Gastrocnemius medialis (tissue), 4 donors: ENCODE results near the gene ZBTB7C. TPM values are rescaled to one million over a fixed set of nuclear protein-coding genes. Genes with fewer than 3 reads are reported as not detected.

ENCODE experiments used
- ATAC-seq, 2 donors: fragments of 150-250 bp; one replicate each; pipeline ENCODE4 v1.9.1; 2016
- DNase-seq, 2 donors: peaks; one replicate each; pipeline ENCODE4 v3.0.0-alpha.2; 2019
- H3K27ac ChIP-seq, 4 donors: fragments of 200-600 bp; sonication (generic); 1 replicate in 1 of 4; 2 replicates in 3 of 4; pipeline ENCODE4 v1.5.1; 2016 to 2018; ENCODE audit warnings: mild to moderate bottlenecking in 2 of 4, moderate library complexity in 1 of 4
- H3K27me3 ChIP-seq, 3 donors: fragments of 200-600 bp; sonication (generic) in 2 of 3; 1 replicate in 1 of 3; 2 replicates in 2 of 3; pipeline versions ENCODE4 v1.5.1 to v1.6.0; 2016 to 2019; ENCODE audit warnings: mild to moderate bottlenecking in 1 of 3, moderate library complexity in 1 of 3
- H3K36me3 ChIP-seq, 2 donors: fragments of 200-600 bp; sonication (generic) in 1 of 2; one replicate each; pipeline ENCODE4 v1.5.1; 2017 to 2018
- H3K4me1 ChIP-seq, 2 donors: fragments of 200-600 bp; sonication (generic) in 1 of 2; one replicate each; pipeline ENCODE4 v1.5.1; 2016 to 2017; ENCODE audit warnings: mild to moderate bottlenecking in 2 of 2
- H3K4me3 ChIP-seq, 4 donors: fragments of 200-600 bp; sonication (generic) in 3 of 4; 1 replicate in 1 of 4; 2 replicates in 3 of 4; pipeline ENCODE4 v1.5.1; 2016 to 2019; ENCODE audit warnings: mild to moderate bottlenecking in 2 of 4
- H3K9me3 ChIP-seq, 3 donors: fragments of 200-600 bp; sonication (generic) in 2 of 3; 1 replicate in 1 of 3; 2 replicates in 2 of 3; pipeline ENCODE4 v1.5.1; 2016 to 2019
- CTCF ChIP-seq, 5 experiments: fragments of 450-650 bp in 3 of 5; fragments of 200-600 bp in 2 of 5; sonication (generic) in 2 of 5; IDR thresholded peaks in 4 of 5; conservative IDR thresholded peaks in 1 of 5; 1 replicate in 4 of 5; 2 replicates in 1 of 5; pipeline ENCODE4 v1.5.1; 2016 to 2019; ENCODE audit warnings: antibody characterized with exemption in 5 of 5, mild to moderate bottlenecking in 3 of 5, moderate library complexity in 3 of 5
- POLR2A ChIP-seq, 2 donors: fragments of 450-650 bp; IDR thresholded peaks; one replicate each; pipeline ENCODE4 v1.6.1; 2017; ENCODE audit warnings: antibody characterized with exemption in 2 of 2, mild to moderate bottlenecking in 2 of 2, moderate library complexity in 2 of 2
- in situ Hi-C, 4 donors: fragments of 200-750 bp; cut with MboI; loops; one replicate each; pipeline versions ENCODE4 v1.15.0 to v1.8.0; 2017; ENCODE audit warnings: low sequenced_read_pairs in 4 of 4
- intact Hi-C: fragments of 100-400 bp; cut with DNase I; formaldehyde crosslinking; loops from one replicate; pipeline ENCODE4 v1.15.1; 2023; ENCODE audit warnings: low total_unique reads
- total RNA-seq, 4 donors: library from RNA; depleted of rRNA; stranded (reverse); fragments of >200 nt; gene quantifications; one replicate each; pipeline versions ENCODE4 v1.1.0 to v1.2.3, GENCODE V29; 2016

ZBTB7C gene
- total RNA-seq, 4 donors from 2014 or later, result 0.53 to 12.3 (median 1.1) TPM

GRCh38 chr18:48076461-48076860 lies 332.7 kb downstream of the ZBTB7C start:
- H3K4me3 ChIP-seq, result no peak overlapping the region
- in situ Hi-C loops (no loop called here), intact Hi-C loops (no loop called here)
- H3K9me3 ChIP-seq, result no peaks in the 10 kb centered on the region
- no peak overlapping the region for H3K27ac ChIP-seq
- ATAC-seq, result no peak
- H3K4me1 ChIP-seq, result peaks cover 0 to 14% of the 10 kb centered on the region in 2 donors
- no peak for DNase-seq
- no peaks in the 10 kb centered on the region for H3K27me3 ChIP-seq
- TF ChIP-seq POLR2A (IDR thresholded peaks at IDR 0.05) (no peak), CTCF (IDR thresholded peaks at IDR 0.05 in 4 of 5, conservative IDR thresholded peaks at IDR 0.05 in 1 of 5) (no peak)
- H3K36me3 ChIP-seq, result no peaks in the 10 kb centered on the region

- H3K36me3 ChIP-seq, result no peaks in the 10 kb centered on the region
- in situ Hi-C loops, result no loop called here
Measured at GRCh38 chr18:48075707-48076093, 333.5 kb downstream of the ZBTB7C start.

GRCh38 chr18:48074929-48075706 lies 334.1 kb downstream of the ZBTB7C start:
- Histone ChIP-seq H3K27me3 (no peaks in the 10 kb centered on the region), H3K9me3 (no peaks in the 10 kb centered on the region), H3K27ac (no peak overlapping the region), H3K4me3 (no peak overlapping the region), H3K36me3 (no peaks in the 10 kb centered on the region), H3K4me1 (peaks cover 0 to 15% of the 10 kb centered on the region in 2 donors)
- ATAC-seq (no peak), DNase-seq (no peak)
- intact Hi-C loops, result no loop called here
- TF ChIP-seq POLR2A (IDR thresholded peaks at IDR 0.05) (no peak), CTCF (IDR thresholded peaks at IDR 0.05 in 4 of 5, conservative IDR thresholded peaks at IDR 0.05 in 1 of 5) (no peak)
- in situ Hi-C loops, result no loop called here

More at GRCh38 chr18:48075707-48076093, 333.5 kb downstream of the ZBTB7C start:
- DNase-seq, result no peak
- intact Hi-C loops, result no loop called here
- Histone ChIP-seq H3K4me1 (peaks cover 0 to 15% of the 10 kb centered on the region in 2 donors), H3K9me3 (no peaks in the 10 kb centered on the region), H3K4me3 (no peak overlapping the region), H3K27me3 (no peaks in the 10 kb centered on the region), H3K27ac (no peak overlapping the region)
- no peak for TF ChIP-seq CTCF (IDR thresholded peaks at IDR 0.05 in 4 of 5, conservative IDR thresholded peaks at IDR 0.05 in 1 of 5)
- no peak for TF ChIP-seq POLR2A (IDR thresholded peaks at IDR 0.05)
- no peak for ATAC-seq

GRCh38 chr18:48073211-48073930 lies 335.8 kb downstream of the ZBTB7C start:
- DNase-seq, result no peak
- H3K27me3 ChIP-seq, result no peaks in the 10 kb centered on the region
- intact Hi-C loops, result no loop called here
- H3K36me3 ChIP-seq, result no peaks in the 10 kb centered on the region
- peak overlapping the region in 3 of 4 donors; percentile 18 to 54 (median 24) for H3K27ac ChIP-seq
- no peak for TF ChIP-seq POLR2A (IDR thresholded peaks at IDR 0.05)
- no peak overlapping the region for H3K4me3 ChIP-seq
- ATAC-seq, result peak; percentile 12 to 43
- no peaks in the 10 kb centered on the region for H3K9me3 ChIP-seq
- in situ Hi-C loops, result no loop called here
- H3K4me1 ChIP-seq, result peaks cover 0 to 15% of the 10 kb centered on the region in 2 donors
